HepG2 (cell line): ENCODE measurements around the gene FOXA3. TPM values are rescaled to one million over a fixed set of nuclear protein-coding genes. Genes with fewer than 3 reads are reported as not detected.

Experiments used
- BRD4 ChIP-seq: sonication (generic); formaldehyde crosslinking; IDR thresholded peaks from 2 replicates; pipeline ENCODE4 v1.4.0; 2020; ENCODE audit warnings: missing genetic modification reagents
- CHCHD3 ChIP-seq: sonication (generic); formaldehyde crosslinking; IDR thresholded peaks from 2 replicates; pipeline ENCODE4 v1.8.0; 2022; ENCODE audit warnings: mild to moderate bottlenecking, missing genetic modification reagents, moderate library complexity
- GATA4 ChIP-seq: sonication (generic); IDR thresholded peaks from 2 replicates; pipeline ENCODE4 v1.6.1; 2016; ENCODE audit warnings: antibody characterized with exemption, low read depth, borderline replicate concordance
- HDAC6 ChIP-seq: fragments of 200-600 bp; sonication (generic); IDR thresholded peaks from 2 replicates; pipeline ENCODE4 v1.7.0; 2017; ENCODE audit warnings: mild to moderate bottlenecking, antibody characterized with exemption, low read length, low read depth
- KLF15 ChIP-seq: sonication (generic); formaldehyde crosslinking; IDR thresholded peaks from 2 replicates; pipeline ENCODE4 v1.8.1; 2023; ENCODE audit warnings: borderline replicate concordance, mild to moderate bottlenecking, inconsistent platforms, missing genetic modification reagents, mixed read lengths
- MZF1 ChIP-seq: sonication (generic); formaldehyde crosslinking; IDR thresholded peaks from 2 replicates; pipeline ENCODE4 v1.8.1; 2023; ENCODE audit warnings: mild to moderate bottlenecking, missing genetic modification reagents, borderline replicate concordance
- SIX4 ChIP-seq: sonication (generic); formaldehyde crosslinking; IDR thresholded peaks from 2 replicates; pipeline ENCODE4 v1.4.0; 2020; ENCODE audit warnings: missing genetic modification reagents
- SMAD1 ChIP-seq: sonication (generic); formaldehyde crosslinking; IDR thresholded peaks from 2 replicates; pipeline ENCODE4 v1.4.0; 2020; ENCODE audit warnings: missing genetic modification reagents, low read depth, mild to moderate bottlenecking, borderline replicate concordance
- SMAD3 ChIP-seq: sonication (generic); formaldehyde crosslinking; IDR thresholded peaks from 2 replicates; pipeline ENCODE4 v1.4.0; 2020; ENCODE audit warnings: missing genetic modification reagents
- ZFX ChIP-seq: sonication (generic); formaldehyde crosslinking; IDR thresholded peaks from 2 replicates; pipeline ENCODE4 v1.4.0; 2020; ENCODE audit warnings: mild to moderate bottlenecking, low read depth, missing genetic modification reagents, moderate library complexity
- ZNF180 ChIP-seq: sonication (generic); formaldehyde crosslinking; IDR thresholded peaks from 2 replicates; pipeline ENCODE4 v1.4.0; 2020; ENCODE audit warnings: low read depth, missing genetic modification reagents, borderline replicate concordance
- ZNF335 ChIP-seq: sonication (generic); formaldehyde crosslinking; IDR thresholded peaks from 2 replicates; pipeline ENCODE4 v1.4.0; 2020; ENCODE audit warnings: missing genetic modification reagents
- ZNF549 ChIP-seq: sonication (generic); formaldehyde crosslinking; IDR thresholded peaks from 2 replicates; pipeline ENCODE4 v1.5.0; 2020; ENCODE audit warnings: missing genetic modification reagents
- ZNF556 ChIP-seq: sonication (generic); formaldehyde crosslinking; IDR thresholded peaks from 2 replicates; pipeline ENCODE4 v1.4.0; 2020; ENCODE audit warnings: mild to moderate bottlenecking, missing genetic modification reagents, borderline replicate concordance
- ZNF629 ChIP-seq: sonication (generic); formaldehyde crosslinking; conservative IDR thresholded peaks from 2 replicates; pipeline ENCODE4 v1.5.0; 2020; ENCODE audit warnings: missing genetic modification reagents
- polyA plus RNA-seq, 8 experiments: library from polyadenylated mRNA; depleted of rRNA in 3 of 8; stranded (reverse) in 7 of 8; unstranded in 1 of 8; fragments of >200 nt; fragmentation: Illumina TruSeq in 4 of 8; extraction: Trizol in 4 of 8; gene quantifications; 2 replicates each; pipeline versions ENCODE4 v1.2.1 to v1.2.3, GENCODE V29; 2011 to 2016; ENCODE audit warnings: low read depth in 4 of 8, missing spikeins in 1 of 8, mixed read lengths in 1 of 8; ENCODE audit not compliant: insufficient read depth in 1 of 8
- total RNA-seq, 5 experiments: library from RNA; depleted of rRNA; stranded (reverse); fragments of >200 nt; fragmentation: Illumina TruSeq; extraction: Trizol; gene quantifications; 2 replicates each; pipeline ENCODE4 v1.2.3, GENCODE V29; 2016; ENCODE audit warnings: low read depth in 1 of 5
- TF ChIP-seq, protein P1 (sequence below): sonication (generic); formaldehyde crosslinking; IDR thresholded peaks from 2 replicates; pipeline ENCODE4 v1.4.0; 2020; ENCODE audit warnings: missing genetic modification reagents
- TF ChIP-seq, protein P2 (sequence below): sonication (generic); formaldehyde crosslinking; IDR thresholded peaks from 2 replicates; pipeline ENCODE4 v1.5.0; 2020; ENCODE audit warnings: mild to moderate bottlenecking, missing genetic modification reagents
- TF ChIP-seq, protein P3 (sequence below): IDR thresholded peaks from 2 replicates; pipeline ENCODE4 v1.6.1; 2016; ENCODE audit warnings: missing compliant biosample characterization, missing genetic modification reagents, borderline replicate concordance
- TF ChIP-seq, protein P4 (sequence below): sonication (generic); formaldehyde crosslinking; conservative IDR thresholded peaks from 2 replicates; pipeline ENCODE4 v1.8.0; 2022; ENCODE audit warnings: low read depth, missing genetic modification reagents
- TF ChIP-seq, protein P5 (sequence below): sonication (generic); formaldehyde crosslinking; IDR thresholded peaks from 2 replicates; pipeline ENCODE4 v1.4.0; 2020; ENCODE audit warnings: mild to moderate bottlenecking, missing genetic modification reagents

FOXA3 gene
- total and polyA plus RNA-seq, 2 of the 13 experiments (the other 11 are each of a cell fraction or from before 2014, with no cell fraction given) = 29.8 to 47.6 TPM

DNA sequence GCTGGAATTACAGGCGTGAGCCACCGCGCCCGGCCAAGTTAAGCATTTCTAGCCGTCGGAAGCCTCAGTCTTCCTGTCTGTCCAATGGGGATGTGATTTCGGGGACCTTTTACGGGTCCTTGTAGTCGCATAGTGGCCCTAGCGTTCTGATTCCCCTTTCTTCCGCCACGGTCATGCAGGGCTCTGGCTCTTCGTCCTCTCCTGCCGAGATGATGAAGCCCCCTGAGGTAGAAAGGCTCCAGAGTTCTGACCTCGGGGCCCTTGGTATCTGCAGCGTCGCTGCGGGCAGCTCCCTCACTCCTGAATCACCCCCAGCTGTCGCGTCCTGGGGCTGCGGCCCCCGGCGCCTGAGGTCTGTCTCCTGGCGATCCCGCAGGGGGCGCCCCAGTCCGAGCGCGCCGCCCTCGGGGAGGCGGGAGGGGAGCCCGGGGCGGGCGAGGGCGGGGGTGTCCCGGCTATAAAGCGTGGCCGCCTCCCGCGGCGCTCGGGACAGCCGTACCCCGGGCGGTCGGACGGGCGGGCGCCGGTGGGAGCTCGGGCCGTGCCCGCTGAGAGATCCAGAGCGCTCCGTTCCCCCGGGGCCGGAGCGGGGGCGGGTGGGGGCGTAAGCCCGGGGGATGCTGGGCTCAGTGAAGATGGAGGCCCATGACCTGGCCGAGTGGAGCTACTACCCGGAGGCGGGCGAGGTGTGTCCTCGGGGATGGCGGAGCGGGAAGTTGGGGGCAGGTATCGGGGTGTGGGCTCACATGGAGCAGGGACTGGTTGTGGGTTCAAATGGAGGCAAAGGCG, at the start of gene FOXA3 (continued):
- TF ChIP-seq, protein P1, sequence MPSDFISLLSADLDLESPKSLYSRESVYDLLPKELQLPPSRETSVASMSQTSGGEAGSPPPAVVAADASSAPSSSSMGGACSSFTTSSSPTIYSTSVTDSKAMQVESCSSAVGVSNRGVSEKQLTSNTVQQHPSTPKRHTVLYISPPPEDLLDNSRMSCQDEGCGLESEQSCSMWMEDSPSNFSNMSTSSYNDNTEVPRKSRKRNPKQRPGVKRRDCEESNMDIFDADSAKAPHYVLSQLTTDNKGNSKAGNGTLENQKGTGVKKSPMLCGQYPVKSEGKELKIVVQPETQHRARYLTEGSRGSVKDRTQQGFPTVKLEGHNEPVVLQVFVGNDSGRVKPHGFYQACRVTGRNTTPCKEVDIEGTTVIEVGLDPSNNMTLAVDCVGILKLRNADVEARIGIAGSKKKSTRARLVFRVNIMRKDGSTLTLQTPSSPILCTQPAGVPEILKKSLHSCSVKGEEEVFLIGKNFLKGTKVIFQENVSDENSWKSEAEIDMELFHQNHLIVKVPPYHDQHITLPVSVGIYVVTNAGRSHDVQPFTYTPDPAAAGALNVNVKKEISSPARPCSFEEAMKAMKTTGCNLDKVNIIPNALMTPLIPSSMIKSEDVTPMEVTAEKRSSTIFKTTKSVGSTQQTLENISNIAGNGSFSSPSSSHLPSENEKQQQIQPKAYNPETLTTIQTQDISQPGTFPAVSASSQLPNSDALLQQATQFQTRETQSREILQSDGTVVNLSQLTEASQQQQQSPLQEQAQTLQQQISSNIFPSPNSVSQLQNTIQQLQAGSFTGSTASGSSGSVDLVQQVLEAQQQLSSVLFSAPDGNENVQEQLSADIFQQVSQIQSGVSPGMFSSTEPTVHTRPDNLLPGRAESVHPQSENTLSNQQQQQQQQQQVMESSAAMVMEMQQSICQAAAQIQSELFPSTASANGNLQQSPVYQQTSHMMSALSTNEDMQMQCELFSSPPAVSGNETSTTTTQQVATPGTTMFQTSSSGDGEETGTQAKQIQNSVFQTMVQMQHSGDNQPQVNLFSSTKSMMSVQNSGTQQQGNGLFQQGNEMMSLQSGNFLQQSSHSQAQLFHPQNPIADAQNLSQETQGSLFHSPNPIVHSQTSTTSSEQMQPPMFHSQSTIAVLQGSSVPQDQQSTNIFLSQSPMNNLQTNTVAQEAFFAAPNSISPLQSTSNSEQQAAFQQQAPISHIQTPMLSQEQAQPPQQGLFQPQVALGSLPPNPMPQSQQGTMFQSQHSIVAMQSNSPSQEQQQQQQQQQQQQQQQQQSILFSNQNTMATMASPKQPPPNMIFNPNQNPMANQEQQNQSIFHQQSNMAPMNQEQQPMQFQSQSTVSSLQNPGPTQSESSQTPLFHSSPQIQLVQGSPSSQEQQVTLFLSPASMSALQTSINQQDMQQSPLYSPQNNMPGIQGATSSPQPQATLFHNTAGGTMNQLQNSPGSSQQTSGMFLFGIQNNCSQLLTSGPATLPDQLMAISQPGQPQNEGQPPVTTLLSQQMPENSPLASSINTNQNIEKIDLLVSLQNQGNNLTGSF (CRISPR knock-in tag) = 0 out of 2 replicates have a peak, but pooled peaks have one; percentile 18
- TF ChIP-seq ZNF335 (CRISPR knock-in tag) (no peak), ZNF556 (CRISPR knock-in tag) (no peak), ZNF549 (CRISPR knock-in tag) (no peak), KLF15 (no peak), ZFX (CRISPR knock-in tag) (no peak), SMAD1 (CRISPR knock-in tag) (no peak), GATA4 (0 out of 2 replicates have a peak, but pooled peaks have one; percentile 55), SIX4 (CRISPR knock-in tag) (no peak), BRD4 (CRISPR knock-in tag) (0 out of 2 replicates have a peak, but pooled peaks have one; percentile 35), ZNF629 (CRISPR knock-in tag) (peak; percentile 99), ZNF180 (CRISPR knock-in tag) (no peak), MZF1 (CRISPR knock-in tag) (no peak), HDAC6 (no peak), CHCHD3 (CRISPR knock-in tag) (no peak), SMAD3 (CRISPR knock-in tag) (no peak)
- TF ChIP-seq, protein P2, sequence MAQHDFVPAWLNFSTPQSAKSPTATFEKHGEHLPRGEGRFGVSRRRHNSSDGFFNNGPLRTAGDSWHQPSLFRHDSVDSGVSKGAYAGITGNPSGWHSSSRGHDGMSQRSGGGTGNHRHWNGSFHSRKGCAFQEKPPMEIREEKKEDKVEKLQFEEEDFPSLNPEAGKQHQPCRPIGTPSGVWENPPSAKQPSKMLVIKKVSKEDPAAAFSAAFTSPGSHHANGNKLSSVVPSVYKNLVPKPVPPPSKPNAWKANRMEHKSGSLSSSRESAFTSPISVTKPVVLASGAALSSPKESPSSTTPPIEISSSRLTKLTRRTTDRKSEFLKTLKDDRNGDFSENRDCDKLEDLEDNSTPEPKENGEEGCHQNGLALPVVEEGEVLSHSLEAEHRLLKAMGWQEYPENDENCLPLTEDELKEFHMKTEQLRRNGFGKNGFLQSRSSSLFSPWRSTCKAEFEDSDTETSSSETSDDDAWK = no peak
- TF ChIP-seq, protein P3, sequence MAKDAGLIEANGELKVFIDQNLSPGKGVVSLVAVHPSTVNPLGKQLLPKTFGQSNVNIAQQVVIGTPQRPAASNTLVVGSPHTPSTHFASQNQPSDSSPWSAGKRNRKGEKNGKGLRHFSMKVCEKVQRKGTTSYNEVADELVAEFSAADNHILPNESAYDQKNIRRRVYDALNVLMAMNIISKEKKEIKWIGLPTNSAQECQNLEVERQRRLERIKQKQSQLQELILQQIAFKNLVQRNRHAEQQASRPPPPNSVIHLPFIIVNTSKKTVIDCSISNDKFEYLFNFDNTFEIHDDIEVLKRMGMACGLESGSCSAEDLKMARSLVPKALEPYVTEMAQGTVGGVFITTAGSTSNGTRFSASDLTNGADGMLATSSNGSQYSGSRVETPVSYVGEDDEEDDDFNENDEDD (CRISPR knock-in tag) = peak; percentile 61; the same call in 1 of the 2 replicates
- TF ChIP-seq, protein P4, sequence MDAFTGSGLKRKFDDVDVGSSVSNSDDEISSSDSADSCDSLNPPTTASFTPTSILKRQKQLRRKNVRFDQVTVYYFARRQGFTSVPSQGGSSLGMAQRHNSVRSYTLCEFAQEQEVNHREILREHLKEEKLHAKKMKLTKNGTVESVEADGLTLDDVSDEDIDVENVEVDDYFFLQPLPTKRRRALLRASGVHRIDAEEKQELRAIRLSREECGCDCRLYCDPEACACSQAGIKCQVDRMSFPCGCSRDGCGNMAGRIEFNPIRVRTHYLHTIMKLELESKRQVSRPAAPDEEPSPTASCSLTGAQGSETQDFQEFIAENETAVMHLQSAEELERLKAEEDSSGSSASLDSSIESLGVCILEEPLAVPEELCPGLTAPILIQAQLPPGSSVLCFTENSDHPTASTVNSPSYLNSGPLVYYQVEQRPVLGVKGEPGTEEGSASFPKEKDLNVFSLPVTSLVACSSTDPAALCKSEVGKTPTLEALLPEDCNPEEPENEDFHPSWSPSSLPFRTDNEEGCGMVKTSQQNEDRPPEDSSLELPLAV (CRISPR knock-in tag) = no peak
- TF ChIP-seq, protein P5, sequence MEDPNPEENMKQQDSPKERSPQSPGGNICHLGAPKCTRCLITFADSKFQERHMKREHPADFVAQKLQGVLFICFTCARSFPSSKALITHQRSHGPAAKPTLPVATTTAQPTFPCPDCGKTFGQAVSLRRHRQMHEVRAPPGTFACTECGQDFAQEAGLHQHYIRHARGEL (CRISPR knock-in tag) = no peak
